Pancreas (tissue), 10 donors: Measurements from ENCODE around the gene MYH13. TPM values are rescaled to one million over a fixed set of nuclear protein-coding genes. Genes with fewer than 3 reads are reported as not detected.

ENCODE experiments used
- ATAC-seq, 4 donors: fragments of 200-7000 bp; cut with Tn5 transposase; one replicate each; pipeline versions ENCODE4 v1.8.0 to v1.9.1; 2020; ENCODE audit warnings: mild to moderate bottlenecking in 4 of 4, moderate library complexity in 4 of 4
- DNase-seq, 6 donors: peaks; one replicate each; pipeline ENCODE4 v3.0.0-alpha.2; 2020
- FAIRE-seq: peaks from 2 replicates; lab custom pipeline; 2012; peaks lifted over from hg19 to GRCh38; lab: Jason Lieb, UNC
- H3K27ac ChIP-seq, 4 donors: fragments of 200-600 bp; sonication (generic); 1 replicate in 3 of 4; 2 replicates in 1 of 4; pipeline versions ENCODE4 v1.5.0 to v1.8.0; 2020
- H3K27me3 ChIP-seq, 4 donors: fragments of 200-600 bp; one replicate each; pipeline ENCODE4 v1.8.0; 2021
- H3K36me3 ChIP-seq, 3 donors: fragments of 200-600 bp; sonication (generic) in 1 of 3; one replicate each; pipeline versions ENCODE4 v1.5.0 to v1.8.0; 2020 to 2021
- H3K4me1 ChIP-seq, 3 donors: fragments of 200-600 bp; one replicate each; pipeline ENCODE4 v1.8.0; 2021
- H3K4me3 ChIP-seq, 4 donors: fragments of 200-600 bp; sonication (generic) in 2 of 4; one replicate each; pipeline versions ENCODE4 v1.5.0 to v1.8.0; 2020 to 2021
- H3K9me3 ChIP-seq, 4 donors: fragments of 200-600 bp; one replicate each; pipeline ENCODE4 v1.8.0; 2021
- WGBS, 2 donors: extraction: QIAGEN DNeasy Blood & Tissue Kit; methylation state at CpG; one replicate each; pipeline ENCODE4 v1.1.7; 2013; 5-methylcytosine and 5-hydroxymethylcytosine counted together
- intact Hi-C, 3 donors: fragments of 100-400 bp; cut with DNase I; formaldehyde crosslinking; loops; one replicate each; pipeline versions ENCODE4 v1.11.1 to v1.14.2; 2022
- polyA plus RNA-seq, 2 donors: library from polyadenylated mRNA; stranded (reverse); fragments of 200-250 nt; gene quantifications; one replicate each; pipeline ENCODE4 v1.2.3, GENCODE V29; 2013
- total RNA-seq, 6 donors: library from RNA; stranded (reverse); fragmentation: NEBNext Ultra II Directional in 4 of 6; extraction: Animal tissue kit (Norgen Biotek cat#: 25700) in 4 of 6; gene quantifications; one replicate each; pipeline versions ENCODE4 v1.2.1 to v1.2.4, GENCODE V29; 2021 to 2023
- TF ChIP-seq, protein P1 (sequence below), 4 donors: fragments of 200-600 bp; sonication (generic) in 3 of 4; IDR thresholded peaks; one replicate each; pipeline versions ENCODE4 v1.5.0 to v1.8.0; 2021; ENCODE audit warnings: antibody characterized with exemption in 4 of 4
- donor health status: healthy with polysubstance abuse.
- donor health status: DM: no; HTN: no; CAD: no; lungs with moderate emphysema.
- donor health status: DM: no; HTN: no; CAD: no.
- donor health status: control.
- donor health status: control.
- donor health status: Bipolar disorder and iron deficiency.
- donor health status: DM: yes; HTN: yes; CAD: no.
- donor health status: DM: no; HTN: no; CAD: no.
- donor health status: DM: no; HTN: no; CAD: no.
- donor health status: DM: yes; HTN: yes; CAD: no.

The MYH13 gene
- total RNA-seq (not detected), polyA plus RNA-seq (not detected)

- WGBS, 2 donors, result 55 to 67% methylated on average over 5 of the region's 5 CpGs
These were observed at the start of gene MYH13 for GRCh38 chr17:10372906-10373305. TSS of gene MYH13 (minus strand) at chr17:10373006. CDS start at chr17:10364530, 8,476 bp downstream.

DNA sequence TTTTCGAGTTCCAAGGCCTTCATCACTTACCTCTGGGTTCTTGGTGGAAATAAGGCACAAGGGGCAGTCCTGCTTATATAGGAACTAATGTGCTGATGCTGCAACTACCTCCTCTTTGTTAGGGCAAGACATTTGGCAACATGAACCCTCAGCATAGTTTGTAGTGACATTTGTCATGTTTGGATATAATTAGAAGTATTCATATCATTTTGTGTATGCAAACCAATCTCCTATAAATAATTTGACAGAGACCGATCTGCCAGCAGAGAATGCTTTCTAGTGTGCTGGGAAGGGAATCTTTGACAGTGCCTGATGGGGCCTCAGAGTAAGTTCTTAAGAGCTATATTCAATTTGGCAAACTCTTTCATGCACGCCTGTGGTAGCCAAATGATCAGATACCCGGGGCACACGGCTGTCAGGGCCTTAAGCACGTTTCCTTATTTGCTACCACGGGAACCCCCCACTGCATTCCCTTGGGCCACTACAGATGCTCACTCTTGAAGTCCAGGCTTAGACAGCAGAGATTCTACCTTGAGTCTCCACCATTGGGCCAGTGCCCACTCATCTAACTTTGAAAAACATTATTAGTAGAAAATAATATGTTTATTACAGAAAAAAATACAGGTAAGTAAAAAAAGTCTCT is 49.2 kb upstream of the MYH13 start, which contains the start of gene MYH8:
MYH8 (minus strand) TSS at position 51 of the 643 bp plus-strand sequence. CDS start 1,723 bp downstream, outside the sequence.
- no peaks in the 10 kb centered on the region for H3K9me3 ChIP-seq
- H3K4me3 ChIP-seq, result no peak within 1 kb of the TSS
- TF ChIP-seq, protein P1, sequence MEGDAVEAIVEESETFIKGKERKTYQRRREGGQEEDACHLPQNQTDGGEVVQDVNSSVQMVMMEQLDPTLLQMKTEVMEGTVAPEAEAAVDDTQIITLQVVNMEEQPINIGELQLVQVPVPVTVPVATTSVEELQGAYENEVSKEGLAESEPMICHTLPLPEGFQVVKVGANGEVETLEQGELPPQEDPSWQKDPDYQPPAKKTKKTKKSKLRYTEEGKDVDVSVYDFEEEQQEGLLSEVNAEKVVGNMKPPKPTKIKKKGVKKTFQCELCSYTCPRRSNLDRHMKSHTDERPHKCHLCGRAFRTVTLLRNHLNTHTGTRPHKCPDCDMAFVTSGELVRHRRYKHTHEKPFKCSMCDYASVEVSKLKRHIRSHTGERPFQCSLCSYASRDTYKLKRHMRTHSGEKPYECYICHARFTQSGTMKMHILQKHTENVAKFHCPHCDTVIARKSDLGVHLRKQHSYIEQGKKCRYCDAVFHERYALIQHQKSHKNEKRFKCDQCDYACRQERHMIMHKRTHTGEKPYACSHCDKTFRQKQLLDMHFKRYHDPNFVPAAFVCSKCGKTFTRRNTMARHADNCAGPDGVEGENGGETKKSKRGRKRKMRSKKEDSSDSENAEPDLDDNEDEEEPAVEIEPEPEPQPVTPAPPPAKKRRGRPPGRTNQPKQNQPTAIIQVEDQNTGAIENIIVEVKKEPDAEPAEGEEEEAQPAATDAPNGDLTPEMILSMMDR (IDR thresholded peaks at IDR 0.05), result no peak
- DNase-seq (no peak), ATAC-seq (no peak), FAIRE-seq (no peak)
- WGBS, 2 donors, result 64 to 75% methylated on average over 7 of the region's 7 CpGs
- H3K27me3 ChIP-seq, result no peaks in the 10 kb centered on the region
- H3K27ac ChIP-seq, result no peak within 1 kb of the TSS
- intact Hi-C loops, result no loop called here
- H3K36me3 ChIP-seq, result no peaks in the 10 kb centered on the region
- H3K4me1 ChIP-seq, result no peaks in the 10 kb centered on the region

More at GRCh38 chr17:10372906-10373305, at the start of gene MYH13:
- no peaks in the 10 kb centered on the region for H3K4me1 ChIP-seq
- no peaks in the 10 kb centered on the region for H3K27me3 ChIP-seq
- no peak within 1 kb of the TSS for H3K4me3 ChIP-seq
- no peaks in the 10 kb centered on the region for H3K36me3 ChIP-seq
- no peak within 1 kb of the TSS for H3K27ac ChIP-seq
- DNase-seq, result no peak
- TF ChIP-seq, protein P1 (IDR thresholded peaks at IDR 0.05), result no peak
- no peaks in the 10 kb centered on the region for H3K9me3 ChIP-seq
- no peak for FAIRE-seq
- no peak for ATAC-seq
- intact Hi-C loops, result no loop called here

GRCh38 chr17:10421211-10421610 is 48.4 kb upstream of the MYH13 start:
- ATAC-seq, result no peak
- no peak overlapping the region for H3K4me3 ChIP-seq
- no peak overlapping the region for H3K27ac ChIP-seq
- FAIRE-seq, result no peak
- WGBS, 2 donors, result 50 to 55% methylated on average over 2 of the region's 2 CpGs
- no peaks in the 10 kb centered on the region for H3K36me3 ChIP-seq
- DNase-seq, result no peak
- TF ChIP-seq, protein P1 (IDR thresholded peaks at IDR 0.05), result no peak
- no peaks in the 10 kb centered on the region for H3K4me1 ChIP-seq
- no peaks in the 10 kb centered on the region for H3K27me3 ChIP-seq
- no peaks in the 10 kb centered on the region for H3K9me3 ChIP-seq
- intact Hi-C loops, result no loop called here

DNA sequence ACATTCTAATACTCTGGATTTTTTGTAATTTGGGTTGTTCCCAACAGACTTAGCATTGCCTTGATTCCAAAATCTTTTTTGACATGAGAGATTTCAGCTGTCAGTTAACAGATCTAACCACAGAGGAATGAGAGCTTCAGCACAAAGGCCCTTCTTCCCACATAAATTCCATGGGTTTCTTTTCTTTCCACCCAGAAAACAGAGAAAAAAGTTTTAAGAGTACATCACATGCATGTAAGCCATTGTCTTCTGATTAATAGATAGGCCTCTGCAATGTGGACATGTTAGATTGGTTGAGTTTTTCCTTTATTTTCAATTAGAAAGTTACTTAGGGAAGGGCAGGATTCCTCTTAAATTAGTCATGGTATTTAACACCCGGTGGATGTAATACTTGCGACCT is 48.0 kb upstream of the MYH13 start:
- Histone ChIP-seq H3K9me3 (no peaks in the 10 kb centered on the region), H3K27ac (no peak overlapping the region), H3K4me1 (no peaks in the 10 kb centered on the region), H3K27me3 (no peaks in the 10 kb centered on the region), H3K4me3 (no peak overlapping the region), H3K36me3 (no peaks in the 10 kb centered on the region)
- ATAC-seq (no peak), FAIRE-seq (no peak), DNase-seq (no peak)
- WGBS, 2 donors, result 62 to 68% methylated on average over 2 of the region's 2 CpGs
- TF ChIP-seq, protein P1 (IDR thresholded peaks at IDR 0.05), result no peak
- intact Hi-C loops, result no loop called here

- Histone ChIP-seq H3K9me3 (no peaks in the 10 kb centered on the region), H3K27ac (no peak overlapping the region), H3K4me3 (no peak overlapping the region), H3K36me3 (no peaks in the 10 kb centered on the region), H3K27me3 (no peaks in the 10 kb centered on the region), H3K4me1 (no peaks in the 10 kb centered on the region)
- no peak for DNase-seq
- WGBS, 2 donors, result 47 to 53% methylated on average over 3 of the region's 3 CpGs
- intact Hi-C loops, result no loop called here
- no peak for ATAC-seq
- no peak for FAIRE-seq
- TF ChIP-seq, protein P1 (IDR thresholded peaks at IDR 0.05), result no peak
These were observed 44.6 kb upstream of the MYH13 start for GRCh38 chr17:10417431-10417830.
